ENCODE measurements around the gene HSP90AB1. TPM values are rescaled to one million over a fixed set of nuclear protein-coding genes. Genes with fewer than 3 reads are reported as not detected.
A peak's percentile ranks its signal among the peaks of the same experiment; 100 is the strongest.

HSP90AB1 gene
- total RNA-seq, 1 experiment from 2014 or later: 1,986 TPM

- H3K4me3 Mint-ChIP-seq: peak overlapping the region in 1 of 2 experiments; percentile 28; a peak in 1 of 5 replicates
- Histone ChIP-seq H2BK5ac (ENCODE audit: insufficient read length, low read length) (no peak overlapping the region), H3K27ac (ENCODE audit: insufficient read length, low read depth, low read length) (no peak overlapping the region), H3K4ac (ENCODE audit: low read depth, low read length) (no peak overlapping the region), H4K5ac (ENCODE audit: insufficient read length, low read depth, low read length) (no peak overlapping the region), H3T11ph (ENCODE audit: low read length) (no peak overlapping the region), H2BK15ac (ENCODE audit: low read depth, low read length) (no peak overlapping the region), H2BK12ac (ENCODE audit: insufficient read length, low read depth, low read length) (no peak overlapping the region), H3K18ac (ENCODE audit: insufficient read length, low read depth, low read length) (no peak overlapping the region), H3K14ac (ENCODE audit: insufficient read depth, low read length) (no peak overlapping the region), H3K79me2 (ENCODE audit: insufficient read depth, low read length) (no peaks in the 10 kb centered on the region), H2BK120ac (ENCODE audit: low read depth, low read length, poor library complexity, severe bottlenecking) (no peak overlapping the region), H3K79me1 (ENCODE audit: insufficient read depth, low read depth, low read length, poor library complexity, severe bottlenecking) (no peaks in the 10 kb centered on the region), H2BK20ac (ENCODE audit: low read depth, low read length, poor library complexity, severe bottlenecking) (no peak overlapping the region), H3K9me3 (ENCODE audit: control insufficient read depth, low read depth, low read length) (no peaks in the 10 kb centered on the region), H3K23ac (ENCODE audit: insufficient read length, low read depth, low read length) (no peak overlapping the region), H4K91ac (ENCODE audit: insufficient read length, low read depth, low read length) (no peak overlapping the region), H3K23me2 (ENCODE audit: insufficient read length, low read depth, low read length, poor library complexity, severe bottlenecking) (peaks cover 3% of the 10 kb centered on the region), H3K9ac (ENCODE audit: extremely low read depth, insufficient read length, low read length) (no peak overlapping the region), H4K20me1 (ENCODE audit: control insufficient read depth, insufficient read depth, insufficient read length) (no peaks in the 10 kb centered on the region), H3K27me3 (ENCODE audit: insufficient read depth, low read length) (no peaks in the 10 kb centered on the region), H3K4me1 (ENCODE audit: insufficient read depth, low read length) (no peaks in the 10 kb centered on the region; the same call in 1 of the 2 replicates), H3K4me2 (ENCODE audit: insufficient read depth, insufficient read length, low read length) (no peak overlapping the region), H4K8ac (replicated peaks; ENCODE audit: insufficient read length, low read depth, low read length) (no peak overlapping the region), H3K56ac (ENCODE audit: insufficient read length, low read depth, low read length) (no peak overlapping the region), H2AK5ac (ENCODE audit: insufficient read length, low read length) (no peak overlapping the region), H2AFZ (ENCODE audit: low read length) (no peak overlapping the region)
- DNase-seq: no peak
- no peak for TF ChIP-seq CTCF (conservative IDR thresholded peaks at IDR 0.05)
- H3K27ac Mint-ChIP-seq: peak overlapping the region; percentile 2 to 96 (median 47); a peak in 4 of 7 replicates
- H3K4me1 Mint-ChIP-seq: peaks cover 29 to 33% of the 10 kb centered on the region in 2 experiments
- no peaks in the 10 kb centered on the region for H3K27me3 Mint-ChIP-seq (ENCODE audit: low read depth)
- H3K36me3 Mint-ChIP-seq (ENCODE audit: insufficient read depth in 1 of 3, low read depth in 3 of 3): peaks cover 51 to 74% (median 71%) of the 10 kb centered on the region in 3 experiments
- no CpG with 5 or more reads among the region's 16 CpGs for WGBS (ENCODE audit: extremely low coverage, insufficient read length, low lambda C conversion rate)
- H3K9me3 Mint-ChIP-seq: no peaks in the 10 kb centered on the region; a peak in 1 of 5 replicates
Observed at GRCh38 chr6:44232676-44233566, 14.0 kb upstream of the HSP90AB1 start.
